Effector memory CD8-positive, alpha-beta T cell (primary cell): Measurements from ENCODE around the gene MPZL1.
A peak's percentile ranks its signal among the peaks of the same experiment; 100 is the strongest.
"Not testable (repeated sequence)": the region's sequence is repeated elsewhere in the genome, so short reads cannot be mapped to it uniquely, and the experiment has no call there.

ENCODE experiments used
- ATAC-seq: fragments of 150-1000 bp; cut with Tn5 transposase; replicated peaks from 2 replicates; pipeline ENCODE4 v1.10.0; 2021; ENCODE audit warnings: mild to moderate bottlenecking, moderate library complexity
- DNase-seq, 3 experiments: peaks; one replicate each; pipeline ENCODE4 v3.0.0; 2021
- H3K27ac Mint-ChIP-seq, 2 donors: one replicate each; pipeline ENCODE4 v1.8.0; 2022; ENCODE audit warnings: mild to moderate bottlenecking in 2 of 2, mixed read lengths in 2 of 2, moderate library complexity in 2 of 2
- H3K27me3 Mint-ChIP-seq, 2 donors: one replicate each; pipeline ENCODE4 v1.8.0; 2022; ENCODE audit warnings: mixed read lengths in 2 of 2
- H3K36me3 Mint-ChIP-seq: one replicate; pipeline ENCODE4 v1.8.0; 2022; ENCODE audit warnings: mild to moderate bottlenecking, moderate library complexity, mixed read lengths; ENCODE audit not compliant: insufficient read depth
- H3K4me1 Mint-ChIP-seq, 2 donors: one replicate each; pipeline ENCODE4 v1.8.0; 2022; ENCODE audit warnings: low read depth in 2 of 2, mixed read lengths in 2 of 2
- H3K4me3 Mint-ChIP-seq, 2 donors: one replicate each; pipeline ENCODE4 v1.8.0; 2022; ENCODE audit warnings: mild to moderate bottlenecking in 2 of 2, mixed read lengths in 2 of 2, moderate library complexity in 2 of 2
- H3K9me3 Mint-ChIP-seq, 2 donors: one replicate each; pipeline ENCODE4 v1.8.0; 2022; ENCODE audit warnings: mixed read lengths in 2 of 2

MPZL1 gene

GRCh38 chr1:167792188-167792565 lies 70.4 kb downstream of the MPZL1 start:
- no peaks in the 10 kb centered on the region for H3K36me3 Mint-ChIP-seq

GRCh38 chr1:167794043-167794442 lies 72.3 kb downstream of the MPZL1 start:
- DNase-seq, result no peak
- Mint-ChIP-seq H3K9me3 (no peaks in the 10 kb centered on the region), H3K27ac (no peak overlapping the region)

More at GRCh38 chr1:167792188-167792565, 70.4 kb downstream of the MPZL1 start:
- Mint-ChIP-seq H3K4me3 (no peak overlapping the region), H3K27ac (no peak overlapping the region), H3K27me3 (no peaks in the 10 kb centered on the region), H3K4me1 (no peaks in the 10 kb centered on the region), H3K9me3 (no peaks in the 10 kb centered on the region)
- ATAC-seq, result no peak
- DNase-seq, result no peak

GRCh38 chr1:167795810-167796740 lies 74.3 kb downstream of the MPZL1 start:
- Mint-ChIP-seq H3K27me3 (no peaks in the 10 kb centered on the region), H3K9me3 (no peaks in the 10 kb centered on the region), H3K4me3 (no peak overlapping the region), H3K27ac (no peak overlapping the region), H3K4me1 (no peaks in the 10 kb centered on the region), H3K36me3 (no peaks in the 10 kb centered on the region)
- ATAC-seq (no peak), DNase-seq (no peak)

More at GRCh38 chr1:167794043-167794442, 72.3 kb downstream of the MPZL1 start:
- Mint-ChIP-seq H3K27me3 (no peaks in the 10 kb centered on the region), H3K4me3 (no peak overlapping the region), H3K4me1 (no peaks in the 10 kb centered on the region), H3K36me3 (no peaks in the 10 kb centered on the region)
- ATAC-seq, result no peak

- Mint-ChIP-seq H3K4me3 (no peak overlapping the region), H3K27ac (no peak overlapping the region), H3K4me1 (no peaks in the 10 kb centered on the region), H3K36me3 (peaks cover under 1% of the 10 kb centered on the region), H3K27me3 (no peaks in the 10 kb centered on the region), H3K9me3 (no peaks in the 10 kb centered on the region)
- DNase-seq (no peak), ATAC-seq (no peak)
Measured at GRCh38 chr1:167797015-167797414, 75.2 kb downstream of the MPZL1 start.

- peaks cover 5 to 6% of the 10 kb centered on the region in 2 donors for H3K4me1 Mint-ChIP-seq
- peaks cover 3% of the 10 kb centered on the region for H3K36me3 Mint-ChIP-seq
- no peaks in the 10 kb centered on the region for H3K9me3 Mint-ChIP-seq
- DNase-seq (no peak), ATAC-seq (no peak)
- no peak overlapping the region for H3K4me3 Mint-ChIP-seq
- H3K27me3 Mint-ChIP-seq, result no peaks in the 10 kb centered on the region
- no peak overlapping the region for H3K27ac Mint-ChIP-seq
Measured at GRCh38 chr1:167798952-167799351, 77.2 kb downstream of the MPZL1 start.

GRCh38 chr1:167799747-167800146 lies 78.0 kb downstream of the MPZL1 start:
- Mint-ChIP-seq H3K27me3 (no peaks in the 10 kb centered on the region), H3K4me1 (peaks cover 13 to 14% of the 10 kb centered on the region in 2 donors), H3K27ac (no peak overlapping the region), H3K9me3 (no peaks in the 10 kb centered on the region), H3K36me3 (peaks cover 3% of the 10 kb centered on the region), H3K4me3 (no peak overlapping the region)
- no peak for ATAC-seq
- DNase-seq, result no peak

- H3K4me1 Mint-ChIP-seq, result peaks cover 18 to 19% of the 10 kb centered on the region in 2 donors
- no peak overlapping the region for H3K4me3 Mint-ChIP-seq
- ATAC-seq, result no peak
- H3K27ac Mint-ChIP-seq, result no peak overlapping the region
- H3K36me3 Mint-ChIP-seq, result peaks cover 6% of the 10 kb centered on the region
- no peaks in the 10 kb centered on the region for H3K27me3 Mint-ChIP-seq
- H3K9me3 Mint-ChIP-seq, result no peaks in the 10 kb centered on the region
- DNase-seq, result no peak
Measured at GRCh38 chr1:167800251-167800650, 78.5 kb downstream of the MPZL1 start.

GRCh38 chr1:167802235-167802634 lies 80.5 kb downstream of the MPZL1 start:
- DNase-seq, result no peak

GRCh38 chr1:167803358-167804207 lies 81.8 kb downstream of the MPZL1 start:
- no peaks in the 10 kb centered on the region for H3K27me3 Mint-ChIP-seq
- peak overlapping the region; percentile 88 to 95 for H3K27ac Mint-ChIP-seq
- no peaks in the 10 kb centered on the region for H3K9me3 Mint-ChIP-seq
- H3K4me3 Mint-ChIP-seq, result peak overlapping the region in 1 of 2 donors; percentile 13
- peak; percentile 85 for ATAC-seq
- H3K4me1 Mint-ChIP-seq, result peaks cover 22 to 23% of the 10 kb centered on the region in 2 donors
- peaks cover 9% of the 10 kb centered on the region for H3K36me3 Mint-ChIP-seq
- peak; percentile 77 to 80 (median 79) for DNase-seq

More at GRCh38 chr1:167802235-167802634, 80.5 kb downstream of the MPZL1 start:
- Mint-ChIP-seq H3K9me3 (no peaks in the 10 kb centered on the region), H3K27me3 (no peaks in the 10 kb centered on the region), H3K27ac (no peak overlapping the region), H3K36me3 (peaks cover 9% of the 10 kb centered on the region), H3K4me1 (peaks cover 22 to 23% of the 10 kb centered on the region in 2 donors), H3K4me3 (no peak overlapping the region)
- no peak for ATAC-seq

GRCh38 chr1:167805041-167805556 lies 83.3 kb downstream of the MPZL1 start:
- peaks cover 9% of the 10 kb centered on the region for H3K36me3 Mint-ChIP-seq
- peak in 1 of 3 experiments; percentile 6 for DNase-seq

GRCh38 chr1:167806235-167806634 lies 84.5 kb downstream of the MPZL1 start:
- not testable (repeated sequence) for H3K27me3 Mint-ChIP-seq, ATAC-seq, H3K27ac Mint-ChIP-seq, H3K36me3 Mint-ChIP-seq, H3K9me3 Mint-ChIP-seq, DNase-seq, H3K4me3 Mint-ChIP-seq
- H3K4me1 Mint-ChIP-seq, result peaks cover 22 to 23% of the 10 kb centered on the region in 2 donors

More at GRCh38 chr1:167805041-167805556, 83.3 kb downstream of the MPZL1 start:
- Mint-ChIP-seq H3K4me1 (peaks cover 22 to 23% of the 10 kb centered on the region in 2 donors), H3K9me3 (no peaks in the 10 kb centered on the region), H3K27ac (peak overlapping the region; percentile 88 to 95), H3K4me3 (peak overlapping the region; percentile 38 to 77), H3K27me3 (peaks cover 0 to 5% of the 10 kb centered on the region in 2 donors)
- ATAC-seq, result peak; percentile 76

GRCh38 chr1:167806676-167807075 lies 84.9 kb downstream of the MPZL1 start:
- DNase-seq, ATAC-seq, H3K9me3 Mint-ChIP-seq, H3K36me3 Mint-ChIP-seq, H3K27ac Mint-ChIP-seq, H3K4me3 Mint-ChIP-seq: not testable (repeated sequence)
- peaks cover 6 to 11% of the 10 kb centered on the region in 2 donors for H3K27me3 Mint-ChIP-seq
- H3K4me1 Mint-ChIP-seq, result peaks cover 22 to 23% of the 10 kb centered on the region in 2 donors

- no peak overlapping the region for H3K4me3 Mint-ChIP-seq
- H3K27me3 Mint-ChIP-seq, result peaks cover 19 to 20% of the 10 kb centered on the region in 2 donors
- peaks cover 2 to 8% of the 10 kb centered on the region in 2 donors for H3K9me3 Mint-ChIP-seq
- DNase-seq, result no peak
- peaks cover 22% of the 10 kb centered on the region in 2 donors for H3K4me1 Mint-ChIP-seq
- ATAC-seq, result no peak
- H3K36me3 Mint-ChIP-seq, result peaks cover 6% of the 10 kb centered on the region
- H3K27ac Mint-ChIP-seq, result no peak overlapping the region
Measured at GRCh38 chr1:167808104-167808503, 86.3 kb downstream of the MPZL1 start.
